GM18507 (cell line): ENCODE results near the gene CHD2.

ENCODE experiments used
- DNase-seq: peaks from one replicate; pipeline ENCODE4 v3.0.0; 2011; ENCODE audit warnings: low read depth; ENCODE audit not compliant: insufficient read length; ENCODE audit errors: extremely low spot score
- FAIRE-seq: peaks from 2 replicates; lab custom pipeline; 2011; peaks lifted over from hg19 to GRCh38; lab: Jason Lieb, UNC

CHD2 gene

GRCh38 chr15:92884436-92885223, 15.5 kb upstream of the CHD2 start:
- FAIRE-seq = peak; percentile 64
- DNase-seq = no peak

GRCh38 chr15:92885224-92886041, 14.7 kb upstream of the CHD2 start:
- no peak for FAIRE-seq
- DNase-seq = no peak

GRCh38 chr15:92886042-92886537, 14.0 kb upstream of the CHD2 start:
- FAIRE-seq (no peak), DNase-seq (no peak)

GRCh38 chr15:92886815-92887214, 13.3 kb upstream of the CHD2 start:
- FAIRE-seq = no peak

GRCh38 chr15:92887869-92888268, 12.3 kb upstream of the CHD2 start:
- DNase-seq = no peak
- no peak for FAIRE-seq

More at GRCh38 chr15:92886815-92887214, 13.3 kb upstream of the CHD2 start:
- no peak for DNase-seq

GRCh38 chr15:92889390-92890107, 10.6 kb upstream of the CHD2 start:
- DNase-seq (no peak), FAIRE-seq (no peak)

GRCh38 chr15:92891533-92892200, 8.5 kb upstream of the CHD2 start:
- FAIRE-seq (no peak), DNase-seq (no peak)

GRCh38 chr15:92892201-92892555, 7.9 kb upstream of the CHD2 start:
- DNase-seq = no peak
- no peak for FAIRE-seq

- no peak for DNase-seq
- no peak for FAIRE-seq
These were observed 6.9 kb upstream of the CHD2 start for GRCh38 chr15:92893200-92893599.

- DNase-seq (no peak), FAIRE-seq (no peak)
These were observed 3.6 kb upstream of the CHD2 start for GRCh38 chr15:92896561-92896960.

GRCh38 chr15:92897620-92898019, 2.5 kb upstream of the CHD2 start:
- DNase-seq = no peak
- no peak for FAIRE-seq

GRCh38 chr15:92898988-92899582, 1.0 kb upstream of the CHD2 start:
- no peak for FAIRE-seq

GRCh38 chr15:92899601-92899947, 550 bp upstream of the CHD2 start:
- DNase-seq = no peak

More at GRCh38 chr15:92898988-92899582, 1.0 kb upstream of the CHD2 start:
- DNase-seq = no peak

GRCh38 chr15:92900731-92901071, 577 bp downstream of the CHD2 start:
- DNase-seq (no peak), FAIRE-seq (no peak)

More at GRCh38 chr15:92899601-92899947, 550 bp upstream of the CHD2 start:
- no peak for FAIRE-seq

- DNase-seq = no peak
- peak; percentile 46 for FAIRE-seq
These were observed 1.1 kb downstream of the CHD2 start for GRCh38 chr15:92901072-92901761.

- no peak for FAIRE-seq
- no peak for DNase-seq
These were observed 1.9 kb downstream of the CHD2 start for GRCh38 chr15:92901995-92902394.

- peak; percentile 75 for FAIRE-seq
- DNase-seq = no peak
These were observed 2.8 kb downstream of the CHD2 start for GRCh38 chr15:92902737-92903593.

- DNase-seq (no peak), FAIRE-seq (no peak)
These were observed 3.5 kb downstream of the CHD2 start for GRCh38 chr15:92903631-92903965.
